K562 treated with DMSO at 1 percent for 24 hours (cell line): ENCODE measurements around the gene PCDH9. TPM values are rescaled to one million over a fixed set of nuclear protein-coding genes. Genes with fewer than 3 reads are reported as not detected.

ENCODE experiments used
- total RNA-seq: library from RNA; unstranded; fragments of 300-600 nt; gene quantifications from 2 replicates; pipeline ENCODE4 v1.2.3, GENCODE V29; 2022; ENCODE audit warnings: low read depth; ENCODE audit not compliant: insufficient read depth

The PCDH9 gene
- total RNA-seq = 0.78 and 5.2 TPM in 2 replicates

GRCh38 chr13:67229481-67230403 is at the start of gene PCDH9:
PCDH9 (minus strand) TSS chr13:67230336; CDS start chr13:67228440, 1,896 bp downstream.

